ENCODE results near the gene SERGEF. TPM values are rescaled to one million over a fixed set of nuclear protein-coding genes. Genes with fewer than 3 reads are reported as not detected.

The SERGEF gene
- total RNA-seq, 1 donor from 2014 or later, result 17.6 TPM

DNA sequence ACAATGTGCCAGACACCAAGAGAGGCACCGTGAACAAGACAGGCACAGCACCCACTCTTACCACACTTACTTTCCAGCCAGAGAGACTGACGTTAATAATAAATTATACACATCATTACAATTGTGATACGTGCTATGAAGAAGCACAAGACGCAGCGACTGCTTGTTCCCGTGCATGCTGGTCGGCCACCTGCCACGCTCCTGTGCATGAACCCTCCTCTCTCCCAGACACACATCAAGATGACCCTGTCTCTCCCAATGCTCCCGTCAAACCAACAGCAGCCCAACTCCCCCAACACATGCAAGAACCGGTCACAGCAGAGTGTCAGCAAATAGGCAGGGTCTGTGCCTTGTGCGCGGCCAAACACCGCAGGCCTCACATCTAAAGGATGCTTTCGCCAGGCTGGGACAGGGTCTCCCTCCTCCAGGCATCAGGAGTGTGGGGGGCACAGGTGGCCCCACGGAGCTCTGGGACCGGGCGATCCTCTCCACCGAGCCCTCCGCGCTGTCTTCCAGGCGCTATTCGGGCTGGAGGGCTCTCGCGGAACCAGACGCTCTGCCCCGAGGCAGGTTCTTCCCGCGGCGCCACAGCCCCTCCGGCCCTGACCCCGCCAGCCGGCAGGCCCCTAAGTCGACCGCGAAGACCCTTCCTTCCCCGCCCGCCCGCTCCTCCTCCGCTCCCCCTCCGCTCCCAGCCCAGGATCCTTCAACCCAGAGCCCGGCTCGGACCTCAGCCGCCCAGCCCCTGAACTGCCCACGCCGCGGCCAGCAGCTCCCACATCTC lies 533 bp downstream of the SERGEF start:
- Histone ChIP-seq H3K79me2 (ENCODE audit: insufficient read depth, low read length) (peaks cover 2% of the 10 kb centered on the region), H3K9ac (ENCODE audit: low read length) (peak overlapping the region; percentile 86), H4K20me1 (ENCODE audit: insufficient read depth, low read length) (peaks cover 9% of the 10 kb centered on the region), H3K9me3 (ENCODE audit: insufficient read depth, low read depth, low read length) (no peaks in the 10 kb centered on the region), H3K4me3 (ENCODE audit: insufficient read depth, low read depth, low read length) (peak overlapping the region; percentile 88), H3K4me1 (ENCODE audit: insufficient read depth, low read length) (peaks cover 4% of the 10 kb centered on the region), H3K36me3 (ENCODE audit: insufficient read depth, low read length) (no peaks in the 10 kb centered on the region), H3K27ac (ENCODE audit: low read depth, low read length) (no peak overlapping the region), H3K27me3 (ENCODE audit: insufficient read depth, low read length) (no peaks in the 10 kb centered on the region), H2AFZ (ENCODE audit: low read depth, low read length) (peak overlapping the region; percentile 95), H3K4me2 (ENCODE audit: low read length) (peak overlapping the region; percentile 98)
- Mint-ChIP-seq H3K9me3 (ENCODE audit: unreplicated experiment) (no peaks in the 10 kb centered on the region), H3K27ac (ENCODE audit: unreplicated experiment) (peak overlapping the region; percentile 63), H3K4me1 (ENCODE audit: low read depth, unreplicated experiment) (peaks cover 5% of the 10 kb centered on the region), H3K36me3 (ENCODE audit: low read depth, unreplicated experiment) (no peaks in the 10 kb centered on the region), H3K27me3 (ENCODE audit: low read depth, unreplicated experiment) (peaks cover 5% of the 10 kb centered on the region), H3K4me3 (ENCODE audit: unreplicated experiment) (peak overlapping the region; percentile 97)
- DNase-seq (ENCODE audit: low read depth) (peak; percentile 16), FAIRE-seq (no peak)
- no peak for TF ChIP-seq EZH2 (IDR thresholded peaks at IDR 0.05; ENCODE audit: insufficient read depth, low read length)
- TF ChIP-seq, protein P1, sequence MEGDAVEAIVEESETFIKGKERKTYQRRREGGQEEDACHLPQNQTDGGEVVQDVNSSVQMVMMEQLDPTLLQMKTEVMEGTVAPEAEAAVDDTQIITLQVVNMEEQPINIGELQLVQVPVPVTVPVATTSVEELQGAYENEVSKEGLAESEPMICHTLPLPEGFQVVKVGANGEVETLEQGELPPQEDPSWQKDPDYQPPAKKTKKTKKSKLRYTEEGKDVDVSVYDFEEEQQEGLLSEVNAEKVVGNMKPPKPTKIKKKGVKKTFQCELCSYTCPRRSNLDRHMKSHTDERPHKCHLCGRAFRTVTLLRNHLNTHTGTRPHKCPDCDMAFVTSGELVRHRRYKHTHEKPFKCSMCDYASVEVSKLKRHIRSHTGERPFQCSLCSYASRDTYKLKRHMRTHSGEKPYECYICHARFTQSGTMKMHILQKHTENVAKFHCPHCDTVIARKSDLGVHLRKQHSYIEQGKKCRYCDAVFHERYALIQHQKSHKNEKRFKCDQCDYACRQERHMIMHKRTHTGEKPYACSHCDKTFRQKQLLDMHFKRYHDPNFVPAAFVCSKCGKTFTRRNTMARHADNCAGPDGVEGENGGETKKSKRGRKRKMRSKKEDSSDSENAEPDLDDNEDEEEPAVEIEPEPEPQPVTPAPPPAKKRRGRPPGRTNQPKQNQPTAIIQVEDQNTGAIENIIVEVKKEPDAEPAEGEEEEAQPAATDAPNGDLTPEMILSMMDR (IDR thresholded peaks at IDR 0.05; ENCODE audit: insufficient read depth, low read depth, low read length), result no peak

DNA sequence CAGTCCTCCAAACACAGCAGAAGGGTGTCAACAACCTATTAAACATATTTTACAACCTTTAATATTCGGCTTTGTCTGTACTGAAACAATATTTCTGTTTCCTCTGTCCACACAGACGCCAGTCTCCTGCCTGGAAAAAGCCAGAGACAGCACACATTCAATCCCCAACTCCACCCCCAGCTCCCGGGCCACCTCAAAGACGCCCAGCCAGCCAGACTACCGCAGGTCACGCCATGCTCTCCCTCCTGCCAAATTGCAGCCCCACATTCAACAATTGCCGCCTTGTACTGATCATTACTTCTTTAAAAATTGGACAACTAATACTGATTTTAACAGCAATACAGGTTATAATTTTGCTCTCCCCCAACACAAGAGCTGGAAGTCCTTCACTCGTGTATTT lies 1.2 kb downstream of the SERGEF start:
- no peaks in the 10 kb centered on the region for H3K9me3 ChIP-seq (ENCODE audit: insufficient read depth, low read depth, low read length)
- H3K4me1 ChIP-seq (ENCODE audit: insufficient read depth, low read length), result peaks cover 4% of the 10 kb centered on the region
- peaks cover 9% of the 10 kb centered on the region for H4K20me1 ChIP-seq (ENCODE audit: insufficient read depth, low read length)
- H3K27ac ChIP-seq (ENCODE audit: low read depth, low read length), result no peak overlapping the region
- Mint-ChIP-seq H3K27ac (ENCODE audit: unreplicated experiment) (no peak overlapping the region), H3K36me3 (ENCODE audit: low read depth, unreplicated experiment) (no peaks in the 10 kb centered on the region), H3K9me3 (ENCODE audit: unreplicated experiment) (no peaks in the 10 kb centered on the region), H3K27me3 (ENCODE audit: low read depth, unreplicated experiment) (peaks cover 5% of the 10 kb centered on the region), H3K4me1 (ENCODE audit: low read depth, unreplicated experiment) (peaks cover 5% of the 10 kb centered on the region), H3K4me3 (ENCODE audit: unreplicated experiment) (peak overlapping the region; percentile 97)
- H3K4me2 ChIP-seq (ENCODE audit: low read length), result peak overlapping the region; percentile 98
- FAIRE-seq, result no peak
- TF ChIP-seq, protein P1 (IDR thresholded peaks at IDR 0.05; ENCODE audit: insufficient read depth, low read depth, low read length), result no peak
- TF ChIP-seq EZH2 (IDR thresholded peaks at IDR 0.05; ENCODE audit: insufficient read depth, low read length), result no peak
- peaks cover 6% of the 10 kb centered on the region for H3K36me3 ChIP-seq (ENCODE audit: insufficient read depth, low read length)
- H3K79me2 ChIP-seq (ENCODE audit: insufficient read depth, low read length), result peaks cover 2% of the 10 kb centered on the region
- H2AFZ ChIP-seq (ENCODE audit: low read depth, low read length), result no peak overlapping the region
- H3K4me3 ChIP-seq (ENCODE audit: insufficient read depth, low read depth, low read length), result no peak overlapping the region
- no peaks in the 10 kb centered on the region for H3K27me3 ChIP-seq (ENCODE audit: insufficient read depth, low read length)
- peak overlapping the region; percentile 86 for H3K9ac ChIP-seq (ENCODE audit: low read length)
- no peak for DNase-seq (ENCODE audit: low read depth)

Measured in astrocyte (in vitro differentiated cells and primary cell).